Suprapubic skin (tissue), 4 donors: ENCODE data around the gene EIF5A2. TPM values are rescaled to one million over a fixed set of nuclear protein-coding genes. Genes with fewer than 3 reads are reported as not detected.
A peak's percentile ranks its signal among the peaks of the same experiment; 100 is the strongest.

Experiments used
- DNase-seq, 2 donors: peaks; one replicate each; pipeline ENCODE4 v3.0.0-alpha.2; 2019; ENCODE audit warnings: low spot score in 2 of 2
- H3K27ac ChIP-seq: fragments of 200-600 bp; sonication (generic); one replicate; pipeline ENCODE4 v1.5.1; 2019
- H3K27me3 ChIP-seq: fragments of 200-600 bp; sonication (generic); one replicate; pipeline ENCODE4 v1.5.1; 2019
- H3K36me3 ChIP-seq: fragments of 200-600 bp; sonication (generic); one replicate; pipeline ENCODE4 v1.5.1; 2019
- H3K4me1 ChIP-seq: fragments of 200-600 bp; sonication (generic); one replicate; pipeline ENCODE4 v1.5.1; 2019
- H3K4me3 ChIP-seq: fragments of 200-600 bp; sonication (generic); one replicate; pipeline ENCODE4 v1.5.1; 2019; ENCODE audit warnings: mild to moderate bottlenecking
- H3K9me3 ChIP-seq: fragments of 200-600 bp; sonication (generic); one replicate; pipeline ENCODE4 v1.5.1; 2019
- CTCF ChIP-seq, 2 donors: fragments of 200-600 bp in 1 of 2; fragments of 450-650 bp in 1 of 2; sonication (generic) in 1 of 2; IDR thresholded peaks; one replicate each; pipeline ENCODE4 v1.5.1; 2016 to 2019; ENCODE audit warnings: antibody characterized with exemption in 2 of 2, mild to moderate bottlenecking in 1 of 2, moderate library complexity in 1 of 2
- EP300 ChIP-seq: sonication (generic); formaldehyde crosslinking; IDR thresholded peaks from one replicate; pipeline ENCODE4 v1.6.1; 2017; ENCODE audit warnings: antibody characterized with exemption
- POLR2A ChIP-seq, 2 donors: fragments of 450-650 bp; IDR thresholded peaks; one replicate each; pipeline ENCODE4 v1.6.1; 2017; ENCODE audit warnings: antibody characterized with exemption in 2 of 2, mild to moderate bottlenecking in 2 of 2, moderate library complexity in 2 of 2
- POLR2AphosphoS5 ChIP-seq, 3 donors: sonication (generic); formaldehyde crosslinking; IDR thresholded peaks; one replicate each; pipeline ENCODE4 v1.6.1; 2017; ENCODE audit warnings: antibody characterized with exemption in 3 of 3
- WGBS: methylation state at CpG from one replicate; pipeline ENCODE4 v1.1.5; 2018; 5-methylcytosine and 5-hydroxymethylcytosine counted together
- total RNA-seq, 4 donors: library from RNA; depleted of rRNA; stranded (reverse); fragments of >200 nt; gene quantifications; one replicate each; pipeline ENCODE4 v1.1.0, GENCODE V29; 2016

EIF5A2 gene
- total RNA-seq, 4 donors from 2014 or later: 1.9 to 5.3 (median 3.5) TPM

- Histone ChIP-seq H3K4me1 (no peaks in the 10 kb centered on the region), H3K27me3 (no peaks in the 10 kb centered on the region), H3K9me3 (no peaks in the 10 kb centered on the region), H3K36me3 (no peaks in the 10 kb centered on the region), H3K4me3 (no peak overlapping the region), H3K27ac (no peak overlapping the region)
- 89% methylated on average over 2 of the region's 2 CpGs for WGBS
- DNase-seq: no peak
- TF ChIP-seq POLR2AphosphoS5 (IDR thresholded peaks at IDR 0.05) (no peak), POLR2A (IDR thresholded peaks at IDR 0.05) (no peak), CTCF (IDR thresholded peaks at IDR 0.05) (no peak), EP300 (no peak)
Measured at GRCh38 chr3:170876537-170876936, 31.9 kb downstream of the EIF5A2 start.

- no peaks in the 10 kb centered on the region for H3K9me3 ChIP-seq
- WGBS: under 1% methylated on average over 33 of the region's 59 CpGs
- H3K27me3 ChIP-seq: no peaks in the 10 kb centered on the region
- H3K27ac ChIP-seq: peak within 1 kb of the TSS; percentile 89
- peak; percentile 94 to 98 (median 97) for TF ChIP-seq POLR2AphosphoS5 (IDR thresholded peaks at IDR 0.05)
- TF ChIP-seq CTCF (IDR thresholded peaks at IDR 0.05): peak in 1 of 2 donors; percentile 7
- peak; percentile 88 to 93 for TF ChIP-seq POLR2A (IDR thresholded peaks at IDR 0.05)
- no peak for TF ChIP-seq EP300
- DNase-seq: peak; percentile 97
- H3K4me3 ChIP-seq: peak within 1 kb of the TSS; percentile 76
- H3K4me1 ChIP-seq: peaks cover 29% of the 10 kb centered on the region
- peaks cover 31% of the 10 kb centered on the region for H3K36me3 ChIP-seq
Measured at GRCh38 chr3:170869645-170870593, 38.5 kb downstream of the EIF5A2 start, which contains the start of gene RPL22L1. Gene RPL22L1 (minus strand): TSS chr3:170870195. CDS start chr3:170870167, 28 bp downstream.

- Histone ChIP-seq H3K4me1 (peaks cover 29% of the 10 kb centered on the region), H3K27me3 (no peaks in the 10 kb centered on the region), H3K27ac (peak overlapping the region; percentile 89), H3K36me3 (peaks cover 35% of the 10 kb centered on the region), H3K4me3 (peak overlapping the region; percentile 76), H3K9me3 (no peaks in the 10 kb centered on the region)
- no peak for TF ChIP-seq CTCF (IDR thresholded peaks at IDR 0.05)
- no peak for TF ChIP-seq POLR2AphosphoS5 (IDR thresholded peaks at IDR 0.05)
- no peak for TF ChIP-seq POLR2A (IDR thresholded peaks at IDR 0.05)
- no peak for TF ChIP-seq EP300
- WGBS: 18% methylated on average over 2 of the region's 2 CpGs
- no peak for DNase-seq
Measured at GRCh38 chr3:170869239-170869590, 39.2 kb downstream of the EIF5A2 start.

- TF ChIP-seq CTCF (IDR thresholded peaks at IDR 0.05) (no peak), EP300 (no peak), POLR2AphosphoS5 (IDR thresholded peaks at IDR 0.05) (no peak), POLR2A (IDR thresholded peaks at IDR 0.05) (no peak)
- Histone ChIP-seq H3K27me3 (no peaks in the 10 kb centered on the region), H3K36me3 (peaks cover 35% of the 10 kb centered on the region), H3K27ac (no peak overlapping the region), H3K9me3 (no peaks in the 10 kb centered on the region), H3K4me3 (peak overlapping the region; percentile 76), H3K4me1 (peaks cover 29% of the 10 kb centered on the region)
- no peak for DNase-seq
- WGBS: 75% methylated on average over 9 of the region's 9 CpGs
Measured at GRCh38 chr3:170868577-170869238, 39.7 kb downstream of the EIF5A2 start.
